T-helper 1 cell (primary cell): ENCODE measurements around the gene ITGB2.

Source experiments
- DNase-seq, 5 donors: peaks; one replicate each; pipeline ENCODE4 v3.0.0-alpha.2; 2012 to 2020

ITGB2 gene

DNA sequence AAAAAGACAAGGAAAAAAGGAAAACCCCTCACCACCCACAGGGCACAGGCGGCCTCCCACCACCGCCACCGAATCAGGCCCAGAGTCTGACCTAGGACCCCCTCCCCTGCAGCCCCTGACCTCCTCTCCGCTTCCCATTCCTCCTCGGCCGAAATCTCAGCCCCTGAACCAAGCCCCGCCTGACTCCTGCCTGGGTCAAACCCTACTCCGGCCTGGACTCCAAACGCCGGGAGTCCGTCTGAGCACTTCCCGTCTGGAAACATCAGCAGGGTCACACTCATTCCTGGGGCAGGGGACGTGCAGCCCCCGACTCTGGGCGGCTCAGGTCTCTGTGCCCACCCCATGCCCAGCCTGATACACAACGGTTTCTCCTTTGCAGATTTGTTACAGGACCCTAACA lies 76.4 kb downstream of the ITGB2 start:
- DNase-seq = no peak

DNA sequence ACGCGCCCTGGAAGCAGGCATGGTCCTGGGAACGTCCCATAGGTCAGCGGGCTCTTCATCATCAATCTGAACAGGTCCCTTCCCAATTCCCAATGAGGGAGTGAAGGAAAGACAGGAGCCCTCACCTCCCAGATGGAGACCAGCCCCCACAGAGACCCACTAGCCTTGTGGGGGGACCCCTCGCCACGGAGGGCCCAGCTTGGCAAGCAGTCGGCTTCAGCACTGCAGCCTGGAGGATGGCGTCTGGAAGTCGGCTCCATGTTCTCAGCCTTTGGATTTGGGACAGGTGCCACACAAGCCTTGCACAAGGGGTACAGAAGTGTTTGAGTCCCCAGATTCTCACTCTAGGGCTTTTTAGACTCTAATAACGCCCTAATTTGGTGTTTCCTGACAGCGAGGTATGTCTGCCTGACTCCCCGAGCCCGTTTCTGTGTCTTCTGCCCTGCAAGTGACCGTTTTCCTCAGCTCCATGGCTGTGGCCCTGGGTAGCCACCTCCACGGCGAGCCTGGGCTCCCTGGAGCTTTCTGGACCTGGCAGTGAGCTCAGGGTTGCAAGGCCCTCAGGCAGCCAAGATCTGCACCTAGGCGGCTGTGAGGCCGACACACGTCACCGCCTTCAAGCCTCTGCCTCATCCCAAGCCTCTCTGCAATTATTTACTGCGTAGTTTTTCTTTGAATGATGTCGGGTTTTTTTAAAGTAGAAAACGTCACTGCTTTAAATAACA lies 77.8 kb downstream of the ITGB2 start:
- DNase-seq = no peak

DNA sequence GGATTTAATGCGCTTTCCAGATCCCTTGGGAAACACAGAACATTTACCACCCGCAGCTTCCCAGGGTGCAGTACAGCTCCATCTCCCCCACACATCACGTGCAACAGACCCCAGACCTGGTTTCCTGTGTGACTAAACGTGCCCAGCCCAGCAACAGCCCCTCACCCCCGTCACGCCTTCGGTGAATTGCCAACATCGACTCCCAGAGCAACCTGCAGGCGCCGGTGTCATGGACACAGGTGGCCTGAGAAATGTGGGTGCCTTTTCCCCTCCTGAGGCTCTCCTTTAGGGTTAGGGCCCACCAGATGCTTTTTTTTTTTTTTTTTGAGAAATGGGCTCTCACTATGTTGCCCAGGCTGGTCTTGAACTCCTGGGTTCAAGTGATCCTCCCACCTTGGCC lies 78.6 kb downstream of the ITGB2 start:
- DNase-seq = no peak

DNA sequence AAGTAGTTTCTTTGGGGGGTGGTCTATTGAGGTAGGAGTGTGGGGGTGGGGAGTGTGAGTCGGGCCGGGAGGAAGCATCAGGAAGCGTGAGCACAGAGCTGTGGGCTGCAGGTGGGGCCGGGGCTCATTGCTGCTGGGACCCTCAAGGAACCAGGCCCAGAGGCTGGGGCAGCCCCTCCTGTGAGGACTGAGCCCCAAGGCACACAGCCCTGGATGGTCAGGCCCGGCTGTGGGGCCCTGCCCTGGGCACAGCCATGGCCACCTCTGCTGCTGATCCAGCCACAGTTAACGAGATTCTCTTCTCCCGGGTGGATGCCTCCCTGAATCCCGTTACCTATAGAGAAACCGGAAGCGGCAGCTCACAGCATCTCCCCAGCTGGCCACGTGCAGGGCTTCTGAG lies 79.9 kb downstream of the ITGB2 start:
- DNase-seq = no peak

DNA sequence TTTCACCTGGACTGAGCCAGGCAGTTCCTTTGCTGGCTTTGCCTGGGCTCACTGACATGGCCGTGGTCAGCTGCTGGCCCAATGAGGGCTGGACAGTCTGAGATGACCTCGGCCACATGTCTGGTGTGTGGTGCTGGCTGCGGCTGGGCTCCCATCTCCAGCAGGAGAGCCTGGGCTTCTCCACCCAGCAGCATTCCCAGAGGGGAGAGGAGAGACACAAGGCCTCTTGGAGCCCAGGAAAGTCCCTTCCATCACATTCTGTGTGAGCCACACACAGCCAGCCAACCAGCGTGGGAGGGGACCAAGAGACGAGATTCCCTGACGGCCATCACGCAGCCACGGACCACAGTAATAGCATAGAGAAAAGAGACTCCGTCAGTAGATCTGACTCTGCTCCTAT lies 81.7 kb downstream of the ITGB2 start:
- no peak for DNase-seq

DNA sequence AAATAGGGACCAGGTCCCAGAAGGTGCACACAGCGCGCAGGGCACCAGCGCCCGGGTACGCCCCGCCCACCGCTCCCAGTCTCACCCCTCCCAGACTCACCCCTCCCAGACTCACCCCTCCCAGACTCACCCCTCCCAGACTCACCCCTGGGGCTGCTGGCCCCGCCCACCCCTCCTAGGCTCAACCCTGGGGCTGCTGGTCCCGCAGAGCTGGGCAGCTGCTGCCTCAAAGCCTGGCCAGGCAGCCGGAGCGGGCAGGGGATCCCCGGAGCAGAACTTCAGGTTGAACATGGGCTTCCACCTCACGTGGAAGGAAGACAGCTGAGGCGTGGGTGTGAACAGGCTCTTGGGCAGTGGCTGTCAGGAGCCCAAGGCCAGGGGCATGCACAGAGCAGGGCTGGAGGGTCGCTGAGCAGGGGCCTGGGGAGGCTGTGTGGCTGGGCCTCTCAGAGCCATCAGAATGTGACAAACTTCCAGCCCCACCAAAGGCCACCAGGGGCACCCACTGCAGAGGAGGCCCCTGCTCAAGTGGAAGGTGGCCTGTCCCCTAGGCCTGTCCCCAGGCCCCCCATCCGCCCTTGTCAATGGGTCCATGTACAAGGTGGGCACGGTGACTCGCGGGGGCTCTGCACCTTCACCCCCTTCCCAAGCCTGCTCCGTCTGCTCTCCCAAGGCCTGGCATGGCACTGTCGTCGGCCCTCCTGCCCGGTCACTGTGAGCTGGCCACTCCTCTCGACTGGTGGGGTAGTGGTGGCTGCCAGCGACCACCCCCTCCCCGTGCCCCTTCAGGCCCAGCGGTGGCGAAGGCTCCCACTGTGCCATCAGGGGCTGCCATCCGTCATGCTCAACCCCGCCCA lies 82.4 kb downstream of the ITGB2 start:
- DNase-seq = no peak

DNA sequence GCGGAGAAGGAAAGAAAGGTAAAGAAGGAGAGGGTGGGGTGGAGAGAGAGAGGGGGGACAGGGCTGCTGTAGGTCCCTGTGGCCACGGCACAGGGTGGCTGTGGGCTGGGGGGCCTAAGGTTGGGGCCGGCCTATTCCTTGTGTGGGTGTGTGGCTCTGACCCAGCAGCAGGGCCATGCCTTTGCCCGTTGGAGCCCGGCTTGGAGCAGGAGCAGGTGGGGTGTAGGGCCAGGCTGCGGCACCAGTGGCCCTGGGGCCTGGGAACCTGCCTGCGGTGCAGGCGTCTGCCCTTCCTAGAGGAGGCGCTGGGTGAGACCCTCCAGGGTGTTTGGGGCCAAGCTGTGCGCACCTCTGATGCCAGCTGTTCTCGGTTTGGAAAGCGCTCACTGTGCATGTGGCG lies 83.2 kb downstream of the ITGB2 start:
- DNase-seq = no peak

DNA sequence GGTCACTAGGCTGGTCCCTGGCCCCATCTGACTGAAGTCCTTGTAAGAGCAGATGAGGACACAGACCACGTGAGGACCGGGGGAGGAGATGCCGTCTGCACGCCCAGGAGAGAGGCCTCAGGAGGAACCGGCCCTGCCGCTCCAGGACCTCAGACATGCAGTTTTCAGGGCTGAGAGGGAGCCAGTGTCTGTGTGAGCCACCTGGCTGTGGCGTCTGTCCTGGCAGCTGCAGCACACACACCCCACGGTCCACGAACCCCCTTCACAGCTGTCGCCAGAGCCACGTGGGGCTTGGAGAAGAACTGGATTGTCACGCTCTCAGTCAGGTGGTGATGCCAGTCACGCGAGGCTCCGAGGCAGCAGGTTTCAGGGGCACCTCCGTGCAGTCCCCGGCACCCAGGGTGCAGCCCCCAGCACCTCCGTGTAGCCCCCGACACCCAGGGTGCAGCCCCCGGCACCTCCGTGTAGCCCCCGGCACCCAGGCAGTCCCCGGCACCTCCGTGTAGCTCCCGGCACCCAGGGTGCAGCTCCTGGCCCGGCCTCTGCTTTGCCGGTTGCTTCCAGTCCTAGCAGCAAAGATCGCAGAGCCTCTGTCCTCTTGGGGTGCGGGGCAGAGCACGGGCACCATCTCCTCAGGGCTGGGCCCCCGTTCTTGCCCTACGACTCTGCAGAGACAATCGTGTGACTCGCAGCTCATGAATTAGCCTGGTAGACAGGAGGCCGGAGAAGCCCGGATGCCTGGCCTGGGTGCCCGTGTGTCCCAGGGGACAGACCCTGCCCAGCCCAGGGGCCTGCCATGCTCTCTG lies 83.8 kb downstream of the ITGB2 start:
- DNase-seq = no peak

DNA sequence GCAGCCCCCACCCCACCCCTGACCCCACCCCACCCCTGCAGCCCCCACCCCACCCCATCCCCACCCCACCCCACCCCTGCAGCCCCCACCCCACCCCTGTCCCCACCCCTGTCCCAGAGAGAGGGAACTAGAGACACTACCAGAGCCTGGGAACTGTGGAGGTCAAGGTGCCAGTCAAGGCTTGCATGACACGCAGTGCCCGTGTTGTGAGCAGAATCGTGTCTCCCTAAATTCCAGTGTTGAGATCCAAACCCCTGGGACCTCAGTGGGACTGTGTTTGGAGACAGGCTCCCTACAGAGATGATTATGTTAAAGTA lies 84.4 kb downstream of the ITGB2 start:
- DNase-seq = no peak
